RPMI7951 (cell line): Measurements from ENCODE around the gene HJURP. TPM values are rescaled to one million over a fixed set of nuclear protein-coding genes. Genes with fewer than 3 reads are reported as not detected.
"Not testable (repeated sequence)": the region's sequence is repeated elsewhere in the genome, so short reads cannot be mapped to it uniquely, and the experiment has no call there.

Source experiments
- DNase-seq: peaks from one replicate; pipeline ENCODE4 v3.0.0-alpha.2; 2012; ENCODE audit warnings: low read depth
- total RNA-seq: library from RNA; depleted of rRNA; stranded (reverse); fragments of >200 nt; shearing (Covaris generic); gene quantifications from 2 replicates; pipeline ENCODE4 v1.2.3, GENCODE V29; 2014; rRNA removed

Gene HJURP, protein sequence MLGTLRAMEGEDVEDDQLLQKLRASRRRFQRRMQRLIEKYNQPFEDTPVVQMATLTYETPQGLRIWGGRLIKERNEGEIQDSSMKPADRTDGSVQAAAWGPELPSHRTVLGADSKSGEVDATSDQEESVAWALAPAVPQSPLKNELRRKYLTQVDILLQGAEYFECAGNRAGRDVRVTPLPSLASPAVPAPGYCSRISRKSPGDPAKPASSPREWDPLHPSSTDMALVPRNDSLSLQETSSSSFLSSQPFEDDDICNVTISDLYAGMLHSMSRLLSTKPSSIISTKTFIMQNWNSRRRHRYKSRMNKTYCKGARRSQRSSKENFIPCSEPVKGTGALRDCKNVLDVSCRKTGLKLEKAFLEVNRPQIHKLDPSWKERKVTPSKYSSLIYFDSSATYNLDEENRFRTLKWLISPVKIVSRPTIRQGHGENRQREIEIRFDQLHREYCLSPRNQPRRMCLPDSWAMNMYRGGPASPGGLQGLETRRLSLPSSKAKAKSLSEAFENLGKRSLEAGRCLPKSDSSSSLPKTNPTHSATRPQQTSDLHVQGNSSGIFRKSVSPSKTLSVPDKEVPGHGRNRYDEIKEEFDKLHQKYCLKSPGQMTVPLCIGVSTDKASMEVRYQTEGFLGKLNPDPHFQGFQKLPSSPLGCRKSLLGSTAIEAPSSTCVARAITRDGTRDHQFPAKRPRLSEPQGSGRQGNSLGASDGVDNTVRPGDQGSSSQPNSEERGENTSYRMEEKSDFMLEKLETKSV
- 115 TPM in 2 replicates for total RNA-seq

DNA sequence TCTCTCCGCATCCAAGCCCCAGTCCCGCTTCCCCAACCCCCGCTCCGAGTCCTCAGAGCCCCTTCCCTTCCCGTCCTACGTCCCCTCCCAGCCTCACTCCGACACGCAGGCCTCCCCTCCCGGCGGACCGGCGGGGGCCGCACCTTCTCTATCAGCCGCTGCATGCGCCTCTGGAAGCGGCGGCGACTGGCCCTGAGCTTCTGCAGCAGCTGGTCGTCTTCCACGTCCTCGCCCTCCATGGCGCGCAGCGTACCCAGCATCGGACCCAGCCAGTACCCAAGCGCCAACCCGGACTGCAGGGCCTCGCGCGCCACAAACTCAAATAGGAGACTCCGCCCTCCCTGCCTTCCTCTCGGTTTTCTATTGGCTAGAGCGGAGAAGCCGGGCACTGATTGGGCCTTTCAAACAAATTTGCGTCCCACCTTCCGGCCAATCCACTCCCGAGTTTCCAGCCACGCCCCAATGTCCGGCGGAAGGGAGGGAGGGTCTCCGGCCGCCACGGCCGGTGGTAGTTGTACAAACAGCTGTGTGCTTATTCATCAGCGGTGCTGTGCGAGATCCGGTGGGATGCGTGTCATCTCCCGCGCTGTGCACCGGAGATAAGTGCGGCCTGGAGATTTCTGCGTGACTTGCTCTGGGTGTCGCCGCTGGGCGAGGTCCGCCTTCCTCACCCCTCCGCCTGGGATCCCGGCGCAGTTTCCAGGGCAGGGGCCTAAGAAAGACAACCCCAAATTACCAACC, at the start of gene HJURP:
Gene HJURP (minus strand): TSS at position 295 of the 741 bp plus-strand sequence. CDS start 35 bp downstream, at position 260.
- peak; percentile 99 for DNase-seq

DNA sequence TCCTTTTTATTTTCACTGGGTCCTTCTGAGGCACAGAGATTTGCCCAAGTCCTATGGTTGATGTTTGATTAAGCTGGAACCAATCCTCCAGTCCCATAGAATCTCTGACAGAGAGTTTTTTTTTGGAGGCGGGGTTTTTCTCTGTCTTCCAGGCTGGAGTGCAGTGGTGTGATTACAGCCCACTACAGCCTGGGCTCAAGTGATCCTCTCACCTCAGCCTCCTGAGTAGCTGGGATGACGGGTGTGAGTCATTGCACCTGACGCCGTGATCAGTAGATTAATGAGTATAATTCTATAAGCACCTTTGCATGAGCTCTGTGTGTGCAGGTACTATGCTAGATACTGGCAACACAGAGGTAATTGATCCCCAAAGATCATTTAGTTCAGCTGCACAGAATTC, 47.5 kb upstream of the HJURP start:
- DNase-seq = no peak

DNA sequence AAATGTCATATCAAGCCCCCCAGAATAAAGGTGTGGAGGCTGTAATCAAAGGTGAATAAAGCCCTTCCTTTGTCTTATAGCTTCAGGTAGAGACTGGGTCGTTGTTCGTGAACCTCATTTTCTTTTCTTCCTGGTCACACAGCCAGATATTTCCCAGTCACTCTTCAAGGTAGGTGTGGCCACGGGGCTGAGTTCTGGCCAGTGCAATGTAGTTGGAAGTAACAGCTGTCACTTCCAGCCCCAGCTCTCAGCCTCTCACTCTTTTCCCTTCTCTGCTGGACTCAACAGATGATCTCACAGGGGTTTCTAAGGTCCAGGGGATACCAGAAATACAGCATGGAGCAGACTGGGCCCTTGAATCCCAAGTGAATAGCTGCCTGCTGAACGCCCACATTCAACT, 47.0 kb upstream of the HJURP start:
- no peak for DNase-seq

DNA sequence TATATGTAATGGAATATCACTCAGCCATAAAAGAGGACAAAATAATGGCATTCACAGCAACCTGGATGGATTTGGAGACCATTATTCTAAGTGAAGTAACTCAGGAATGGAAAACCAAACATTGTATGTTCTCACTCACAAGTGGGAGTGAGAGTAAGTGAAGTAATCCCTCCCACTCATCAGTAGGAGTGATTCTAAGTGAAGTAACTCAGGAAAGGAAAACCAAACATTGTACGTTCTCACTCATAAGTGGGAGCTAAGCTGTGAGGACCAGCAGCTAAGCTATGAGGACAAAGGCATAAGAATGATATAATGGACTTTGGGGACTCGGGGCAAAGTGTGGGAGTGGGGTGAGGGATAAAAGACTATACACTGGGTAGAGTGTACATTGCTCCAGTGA, 41.9 kb upstream of the HJURP start:
- not testable (repeated sequence) for DNase-seq

DNA sequence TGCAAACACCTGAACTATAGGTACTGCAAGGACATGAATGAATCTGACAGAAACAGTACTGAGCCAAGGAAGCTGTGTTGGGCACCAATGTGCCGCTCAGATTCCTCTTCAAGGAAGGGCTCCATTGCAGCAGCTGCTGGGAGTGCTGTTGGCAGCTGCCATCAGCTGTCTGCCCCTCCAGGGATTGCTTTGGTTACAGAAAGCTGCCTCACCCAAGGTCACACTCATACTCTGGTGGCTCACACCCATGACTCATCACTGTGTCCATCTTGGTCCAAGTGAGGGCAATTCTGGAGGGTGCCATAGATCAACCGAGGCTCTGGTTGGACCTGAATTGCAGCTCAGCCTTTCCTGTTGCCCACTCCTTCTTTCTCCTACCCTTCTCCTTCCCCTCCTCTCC, 38.5 kb upstream of the HJURP start:
- DNase-seq = peak; percentile 74

DNA sequence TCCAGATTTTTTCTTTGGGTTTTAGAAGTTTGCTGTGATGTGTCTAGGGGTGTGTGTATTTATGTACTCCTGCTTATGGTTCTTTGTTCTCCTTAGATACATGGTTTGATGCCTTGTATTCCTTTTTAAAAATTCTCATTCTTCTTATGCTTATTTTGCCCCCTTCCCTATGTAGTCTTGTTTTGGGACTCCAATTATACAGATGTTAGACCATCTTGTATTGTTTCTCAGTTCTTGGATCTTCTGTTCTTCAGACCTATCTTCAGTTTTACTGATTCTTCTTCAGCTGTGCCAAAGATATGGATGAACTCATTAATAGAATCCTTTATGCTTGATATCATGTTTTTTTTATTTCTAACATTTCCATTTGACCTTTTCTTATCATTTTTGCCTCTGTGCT, 28.0 kb upstream of the HJURP start:
- DNase-seq = no peak

DNA sequence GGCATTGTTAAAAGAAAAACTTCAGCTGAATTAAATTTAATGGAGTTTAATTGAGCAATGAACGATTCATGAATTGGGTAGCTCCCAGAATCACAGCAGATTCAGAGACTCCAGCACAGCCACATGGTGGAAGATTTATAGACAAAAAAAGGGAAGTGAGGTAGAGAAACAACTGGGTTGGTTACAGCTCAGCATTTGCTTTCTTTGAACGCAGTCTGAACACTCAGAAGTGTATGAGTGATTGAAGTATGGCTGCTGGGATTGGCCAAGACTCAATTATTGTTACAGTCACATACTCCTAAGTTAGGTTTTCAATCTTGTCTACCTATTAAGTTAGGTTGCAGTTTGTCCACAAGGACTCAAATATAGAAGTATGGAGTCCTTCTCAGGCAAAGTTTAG, 17.8 kb upstream of the HJURP start:
- peak; percentile 46 for DNase-seq

DNA sequence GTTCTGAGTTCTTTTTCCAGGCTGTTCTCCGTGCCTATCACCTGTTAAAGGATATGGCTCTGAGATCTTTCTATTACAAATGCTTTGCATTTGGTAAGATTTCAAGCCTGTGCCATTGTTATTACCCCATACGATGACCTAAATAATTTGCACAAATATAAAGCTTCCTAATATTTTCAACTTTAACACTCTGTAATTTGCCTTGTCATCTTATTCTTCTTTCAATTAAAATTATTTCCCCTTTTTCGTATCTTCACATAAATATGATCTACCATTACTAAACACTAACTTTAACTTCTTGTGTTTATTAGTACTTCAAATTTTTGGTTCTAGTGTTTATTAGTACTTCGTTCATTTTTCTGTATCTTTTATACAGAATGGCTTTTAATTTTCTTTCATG, 17.1 kb upstream of the HJURP start:
- no peak for DNase-seq

DNA sequence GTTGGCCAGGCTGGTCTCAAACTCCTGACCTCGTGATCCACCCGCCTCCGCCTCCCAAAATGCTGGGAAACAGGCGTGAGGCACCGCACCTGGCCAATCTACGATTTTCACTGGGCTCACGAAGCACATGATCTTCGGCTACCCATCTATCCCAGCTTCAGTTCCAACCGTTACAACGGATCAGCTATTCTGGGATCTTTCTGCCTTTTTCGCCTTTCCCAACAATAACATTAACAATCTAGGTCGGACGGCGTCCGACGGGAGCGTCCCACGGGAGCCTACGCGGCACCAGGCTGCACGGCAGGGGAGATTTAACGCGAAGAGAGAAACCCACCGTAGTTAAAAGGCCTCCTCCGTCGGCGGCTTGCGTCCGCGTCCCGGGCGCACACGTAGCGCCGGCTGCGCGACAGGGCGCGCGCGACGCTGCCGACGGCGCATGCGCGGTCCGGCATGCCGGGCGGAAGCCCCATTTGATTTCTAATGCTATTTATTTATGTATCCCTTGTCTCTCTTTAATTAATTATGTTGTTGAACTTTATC, 13.7 kb upstream of the HJURP start, which contains the start of gene MSL3B:
Gene MSL3B (minus strand): TSS at position 394 of the 540 bp plus-strand sequence.
- DNase-seq = peak; percentile 70

DNA sequence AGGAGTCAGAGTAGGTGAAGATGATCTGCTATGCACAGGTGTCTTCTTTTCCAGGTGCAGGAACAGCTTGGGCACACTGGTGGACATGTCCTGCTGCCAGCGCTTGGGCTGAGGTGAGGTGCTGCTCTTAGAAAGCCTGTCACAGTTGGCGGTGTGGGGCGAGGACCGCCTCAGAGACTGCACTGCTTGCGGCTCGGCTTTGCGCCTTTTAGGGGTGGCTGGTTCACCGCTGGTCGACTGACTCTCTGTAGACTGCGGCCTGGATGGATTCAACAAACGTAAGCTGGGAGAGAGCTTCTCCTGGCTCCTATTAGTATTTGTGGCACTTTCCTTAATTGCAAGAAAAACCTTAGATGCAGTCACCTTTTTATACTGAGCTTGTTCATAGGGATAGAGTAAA, 12.1 kb upstream of the HJURP start:
- DNase-seq = no peak

DNA sequence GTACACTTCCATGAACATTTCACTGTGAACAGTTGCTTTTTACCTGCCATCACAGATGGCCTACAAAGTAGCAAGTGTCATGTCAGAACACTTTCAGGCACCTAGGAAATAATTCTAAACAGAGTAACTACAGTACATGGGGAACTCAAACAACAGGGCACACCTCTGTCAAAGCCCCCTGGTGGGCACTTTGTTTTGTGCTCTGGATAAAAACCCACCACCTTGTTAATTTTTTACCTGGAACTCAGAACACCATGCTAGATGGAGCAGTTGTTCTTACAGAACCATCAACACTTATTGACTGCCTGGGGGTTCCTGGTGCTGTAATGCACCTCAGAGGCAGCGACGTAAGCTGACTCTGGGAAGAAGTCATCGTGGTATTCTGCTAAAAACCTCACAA, 11.5 kb upstream of the HJURP start:
- DNase-seq = no peak

DNA sequence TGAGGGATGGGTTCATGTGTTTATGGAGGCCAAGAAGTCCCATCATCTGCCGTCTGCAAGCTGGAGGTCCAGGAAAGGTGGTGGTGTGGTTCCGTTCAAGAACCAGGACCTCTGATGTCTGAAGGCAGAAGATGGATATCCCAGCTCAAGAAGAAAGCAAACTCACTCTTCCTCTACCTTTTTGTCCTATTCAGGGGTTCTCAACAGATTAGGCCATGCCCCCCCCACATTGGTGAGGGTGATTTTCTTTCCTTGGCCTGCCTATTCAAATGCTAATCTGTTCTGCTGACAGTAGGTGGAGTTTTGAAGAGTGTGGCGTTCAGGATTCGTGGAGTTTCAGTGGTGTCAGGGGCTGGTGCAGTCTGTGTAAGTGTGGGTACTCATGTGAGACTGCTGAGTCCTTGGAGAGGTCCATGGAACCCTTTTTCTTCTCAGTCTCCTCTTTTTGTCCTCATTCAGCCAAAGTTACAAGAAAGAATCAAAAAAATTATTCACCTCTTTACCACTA, 8.0 kb upstream of the HJURP start:
- no peak for DNase-seq

DNA sequence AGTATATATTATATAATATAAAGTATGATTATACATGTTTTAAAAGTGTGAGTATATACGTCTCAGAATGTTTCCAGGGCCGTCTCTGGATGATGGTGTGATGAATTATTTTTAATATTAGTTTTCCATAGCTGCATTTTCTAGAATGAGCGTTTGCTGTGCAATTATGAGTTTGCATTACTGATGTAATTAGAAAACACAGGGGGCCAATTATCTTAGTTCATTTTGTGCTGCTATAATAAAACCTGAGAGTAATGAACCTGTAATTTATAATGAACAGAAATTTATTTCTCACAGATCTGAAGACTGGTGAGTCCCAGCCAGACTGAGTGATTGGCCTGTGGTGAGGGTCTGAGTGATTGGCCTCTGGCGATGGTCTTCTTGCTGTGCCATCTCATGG, 4.0 kb upstream of the HJURP start:
- DNase-seq = no peak

DNA sequence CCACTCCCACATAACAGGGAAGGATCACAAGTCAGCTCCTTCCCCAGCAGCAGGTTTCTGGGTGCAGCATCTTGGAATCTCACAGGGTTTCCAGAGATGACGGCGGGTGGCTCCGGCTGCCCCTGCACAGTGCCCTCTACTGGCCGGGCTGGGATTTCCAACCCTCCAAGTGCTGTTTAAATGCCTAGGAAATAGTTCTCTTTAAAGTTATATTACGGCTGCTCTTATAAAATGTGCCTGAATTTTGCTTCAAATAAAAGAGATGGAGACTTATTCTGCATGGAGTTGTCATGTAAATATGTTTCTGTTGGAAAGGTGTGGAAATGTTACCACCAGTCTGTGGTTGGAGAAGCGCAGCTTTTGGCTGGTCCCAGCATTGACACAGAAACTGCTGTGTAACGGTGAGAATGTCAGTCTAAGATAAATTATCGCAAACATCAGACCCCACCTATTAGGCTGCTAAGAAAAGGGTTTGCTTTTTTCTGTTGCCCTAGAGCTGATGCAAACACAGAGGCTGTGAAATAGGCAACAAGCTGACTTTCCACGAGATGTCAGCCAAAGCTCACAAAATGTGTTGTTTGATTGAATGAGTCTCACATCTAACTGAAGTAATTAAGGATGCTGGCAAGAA, 3.3 kb upstream of the HJURP start:
- DNase-seq = peak; percentile 62

DNA sequence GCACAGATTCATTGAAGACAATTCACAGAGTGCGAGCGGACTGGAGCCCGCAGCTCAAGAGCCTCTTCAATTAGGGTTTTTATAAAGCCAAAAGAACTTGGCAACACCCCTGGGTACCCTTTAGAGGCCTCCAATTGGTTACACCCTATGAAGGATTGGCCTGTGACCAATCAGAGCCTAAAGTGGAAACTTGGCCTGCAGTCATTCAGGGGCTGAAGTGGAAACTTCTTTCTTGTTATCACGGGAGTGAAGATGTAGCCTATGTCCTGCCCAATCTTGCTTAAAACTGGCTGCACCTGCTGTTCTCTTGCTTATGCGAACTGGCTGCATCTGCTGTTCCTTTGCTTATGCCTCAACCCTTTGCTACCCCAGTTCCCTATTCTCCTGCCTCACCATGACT, 1.8 kb upstream of the HJURP start:
- DNase-seq = no peak

DNA sequence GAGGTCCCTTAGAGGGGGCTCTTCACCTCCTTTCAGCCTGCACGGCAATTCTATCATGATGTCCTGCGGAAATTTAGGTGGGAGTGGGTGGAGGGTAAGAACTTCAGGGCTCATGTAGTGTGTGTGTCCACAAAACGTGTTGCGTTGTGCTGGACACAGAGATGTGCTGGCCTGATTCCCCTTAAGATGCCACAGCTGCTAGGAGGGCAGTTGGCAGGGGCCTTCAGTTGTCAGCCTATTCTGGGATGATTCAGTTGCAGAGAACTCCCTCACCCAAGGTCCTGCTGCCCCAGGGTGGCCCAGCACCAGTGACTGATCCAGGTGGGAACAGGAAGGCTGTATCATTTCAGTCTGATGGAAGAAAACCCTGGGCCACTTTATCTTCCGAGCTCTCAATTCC, 1.0 kb upstream of the HJURP start:
- peak; percentile 56 for DNase-seq

DNA sequence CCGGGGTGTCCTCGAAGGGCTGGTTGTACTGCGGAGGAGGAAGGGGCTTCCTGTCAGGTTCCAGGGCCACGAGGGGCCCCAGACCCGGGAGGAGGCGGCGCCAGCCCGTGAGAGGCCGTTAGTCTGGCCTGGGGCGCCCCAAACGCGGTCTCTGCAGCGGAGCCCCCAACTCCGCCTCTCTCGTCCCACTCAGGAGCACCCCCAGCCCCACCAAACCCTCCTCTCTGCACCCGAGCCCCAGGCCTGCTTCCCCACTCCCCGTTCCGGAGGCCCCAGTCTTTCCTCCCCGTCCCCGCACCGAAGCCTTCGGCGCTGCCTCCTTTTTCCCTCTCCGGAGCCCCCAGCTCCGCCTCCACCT, 473 bp downstream of the HJURP start:
- no peak for DNase-seq

DNA sequence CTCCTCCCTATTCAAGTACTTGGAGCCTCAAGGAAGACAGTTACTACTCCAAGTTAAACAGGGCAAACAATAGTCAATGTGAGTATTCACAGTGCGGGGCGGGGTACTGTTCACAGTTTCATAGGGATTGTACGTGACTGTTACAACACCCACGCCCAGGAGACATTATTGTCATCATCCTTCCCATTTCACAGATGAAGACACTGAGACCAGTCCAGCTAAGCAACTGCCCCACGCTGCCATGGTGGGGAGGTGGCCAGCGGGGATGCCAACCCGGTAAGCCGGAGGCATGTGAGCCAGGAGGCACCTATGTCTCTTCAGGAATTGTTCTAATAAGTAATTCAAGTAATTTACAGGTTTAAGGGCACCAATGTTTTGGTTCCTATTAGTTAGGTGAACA, 982 bp downstream of the HJURP start:
- DNase-seq = no peak

DNA sequence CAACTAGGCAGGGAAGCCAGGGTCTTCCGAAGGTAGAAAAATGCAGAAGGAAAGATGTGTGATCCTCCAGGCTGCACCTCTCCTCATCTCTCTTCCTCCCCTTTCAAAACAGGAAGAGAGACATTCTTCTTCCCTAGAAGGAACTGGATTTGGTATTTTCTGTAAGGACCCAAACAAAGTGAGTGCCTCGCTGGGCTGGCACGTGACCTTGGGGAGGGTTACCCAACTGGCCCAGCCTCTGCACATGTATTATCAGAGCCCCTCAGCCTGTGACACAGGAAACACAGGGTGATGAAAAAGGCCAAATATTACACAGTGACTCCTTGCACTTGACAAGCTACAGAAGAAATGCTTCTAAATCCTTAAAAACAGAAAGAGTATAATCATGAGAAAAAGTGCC, 2.3 kb downstream of the HJURP start:
- peak; percentile 42 for DNase-seq

DNA sequence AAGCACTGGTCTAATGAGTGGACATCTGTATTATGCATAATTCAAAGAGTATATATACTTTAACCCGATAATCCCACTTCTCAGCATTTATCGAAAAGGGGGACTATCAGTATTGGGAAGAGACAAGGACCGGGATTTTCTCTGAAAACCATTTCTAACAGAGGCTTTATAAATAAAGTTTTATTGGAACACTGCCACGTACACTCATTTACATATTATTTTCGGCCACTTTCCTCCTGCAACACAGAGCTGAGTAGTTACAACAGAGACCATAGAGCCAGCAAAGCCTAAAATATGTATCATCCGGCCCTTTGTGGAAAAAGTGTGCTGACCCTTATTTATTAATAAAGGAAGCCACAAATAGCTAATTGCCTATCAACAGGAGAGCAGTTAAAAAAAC, 3.2 kb downstream of the HJURP start:
- DNase-seq = no peak

DNA sequence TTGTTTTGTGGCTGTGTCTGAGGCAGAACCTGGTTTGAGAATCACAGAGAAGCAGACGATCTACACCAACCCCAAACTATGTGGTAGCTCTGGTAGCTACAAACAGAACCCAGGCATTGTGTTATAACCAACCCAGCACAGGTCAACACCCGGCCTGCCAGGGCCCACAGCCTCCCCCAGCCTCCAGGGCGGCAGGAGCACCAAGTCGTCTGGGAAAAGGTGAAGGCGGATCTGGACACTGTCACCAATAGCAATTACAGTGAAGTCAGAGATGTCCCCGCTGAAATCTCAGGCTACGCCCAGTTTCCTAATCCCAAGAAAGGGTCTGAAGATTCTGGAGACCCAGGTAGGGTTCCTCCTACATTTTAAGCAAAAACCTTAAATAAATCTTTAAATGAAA, 3.6 kb downstream of the HJURP start:
- no peak for DNase-seq
